ENCODE results near the gene AHCYL2. TPM values are rescaled to one million over a fixed set of nuclear protein-coding genes. Genes with fewer than 3 reads are reported as not detected.

The AHCYL2 gene
- total RNA-seq, 4 donors from 2014 or later, result 10.8 to 14.0 (median 13.7) TPM

GRCh38 chr7:129277629-129278028 is 52.8 kb downstream of the AHCYL2 start:
- WGBS, 2 donors, result 58 to 81% methylated on average over 7 of the region's 7 CpGs
- intact Hi-C loops (cut with DNase I), result no loop called here

GRCh38 chr7:129278688-129279087 is 53.9 kb downstream of the AHCYL2 start:
- no peaks in the 10 kb centered on the region for H3K27me3 ChIP-seq
- H3K27ac ChIP-seq, result no peak overlapping the region
- TF ChIP-seq CTCF (IDR thresholded peaks at IDR 0.05) (no peak), POLR2A (IDR thresholded peaks at IDR 0.05) (no peak)
- DNase-seq, result no peak
- intact Hi-C loops (cut with DNase I), result no loop called here
- H3K36me3 ChIP-seq, result peaks cover 0 to 15% (median 0%) of the 10 kb centered on the region in 3 donors
- no peak overlapping the region for H3K4me3 ChIP-seq
- WGBS, 2 donors, result 92 to 100% methylated on average over 2 of the region's 2 CpGs
- peaks cover 0 to 4% (median 0%) of the 10 kb centered on the region in 3 donors for H3K4me1 ChIP-seq
- H3K9me3 ChIP-seq, result peaks cover 0 to 8% (median 0%) of the 10 kb centered on the region in 3 donors

More at GRCh38 chr7:129277629-129278028, 52.8 kb downstream of the AHCYL2 start:
- Histone ChIP-seq H3K4me1 (no peaks in the 10 kb centered on the region), H3K4me3 (no peak overlapping the region), H3K27me3 (no peaks in the 10 kb centered on the region), H3K36me3 (peaks cover 0 to 15% (median 0%) of the 10 kb centered on the region in 3 donors), H3K27ac (no peak overlapping the region), H3K9me3 (peaks cover 0 to 10% (median 0%) of the 10 kb centered on the region in 3 donors)
- DNase-seq, result no peak
- TF ChIP-seq CTCF (IDR thresholded peaks at IDR 0.05), result no peak
- no peak for TF ChIP-seq POLR2A (IDR thresholded peaks at IDR 0.05)

- no peaks in the 10 kb centered on the region for H3K9me3 ChIP-seq
- WGBS, 2 donors, result 78 to 90% methylated on average over 3 of the region's 3 CpGs
- TF ChIP-seq POLR2A (IDR thresholded peaks at IDR 0.05), result no peak
- no peak for TF ChIP-seq CTCF (IDR thresholded peaks at IDR 0.05)
- peaks cover 0 to 8% (median 0%) of the 10 kb centered on the region in 3 donors for H3K36me3 ChIP-seq
- intact Hi-C loops (cut with DNase I), result no loop called here
- no peaks in the 10 kb centered on the region for H3K27me3 ChIP-seq
- H3K4me1 ChIP-seq, result peaks cover 0 to 4% (median 0%) of the 10 kb centered on the region in 3 donors
- H3K27ac ChIP-seq, result no peak overlapping the region
- DNase-seq, result no peak
- H3K4me3 ChIP-seq, result no peak overlapping the region
Observed at GRCh38 chr7:129279757-129280156, 54.9 kb downstream of the AHCYL2 start.

GRCh38 chr7:129281163-129281562 is 56.3 kb downstream of the AHCYL2 start:
- intact Hi-C loops (cut with DNase I), result no loop called here
- Histone ChIP-seq H3K4me3 (no peak overlapping the region), H3K27ac (no peak overlapping the region), H3K27me3 (no peaks in the 10 kb centered on the region), H3K36me3 (peaks cover 0 to 4% (median 0%) of the 10 kb centered on the region in 3 donors), H3K4me1 (peaks cover 0 to 4% (median 0%) of the 10 kb centered on the region in 3 donors), H3K9me3 (no peaks in the 10 kb centered on the region)
- no peak for TF ChIP-seq POLR2A (IDR thresholded peaks at IDR 0.05)
- TF ChIP-seq CTCF (IDR thresholded peaks at IDR 0.05), result no peak
- no peak for DNase-seq
- WGBS, 2 donors, result 93 to 100% methylated on average over 1 of the region's 1 CpG

- intact Hi-C loops (cut with DNase I), result no loop called here
- Histone ChIP-seq H3K27me3 (no peaks in the 10 kb centered on the region), H3K27ac (no peak overlapping the region), H3K4me1 (peaks cover 0 to 4% (median 0%) of the 10 kb centered on the region in 3 donors), H3K36me3 (no peaks in the 10 kb centered on the region), H3K4me3 (no peak overlapping the region), H3K9me3 (no peaks in the 10 kb centered on the region)
- no peak for TF ChIP-seq POLR2A (IDR thresholded peaks at IDR 0.05)
- no peak for TF ChIP-seq CTCF (IDR thresholded peaks at IDR 0.05)
- DNase-seq, result no peak
- WGBS, 2 donors, result 71 to 81% methylated on average over 5 of the region's 5 CpGs
Observed at GRCh38 chr7:129282865-129283264, 58.0 kb downstream of the AHCYL2 start.
